Activated CD4-positive, alpha-beta T cell treated with anti-CD3 and anti-CD28 coated beads, Interleukin-2, amount 50 U/mL, for 4 hours (primary cell): ENCODE results near the gene USP5.
"Not testable (repeated sequence)": the region's sequence is repeated elsewhere in the genome, so short reads cannot be mapped to it uniquely, and the experiment has no call there.

Source experiments
- DNase-seq, 2 experiments: peaks; one replicate each; pipeline ENCODE4 v3.0.0-alpha.2; 2020

USP5 gene

GRCh38 chr12:6867413-6868210 lies 15.7 kb downstream of the USP5 start, which contains the start of gene TPI1:
Gene TPI1, plus strand, starts transcription at chr12:6867531. Its CDS starts 36 bp downstream, at chr12:6867567.
- DNase-seq = peak; percentile 71 to 73

GRCh38 chr12:6868211-6869048 lies 16.5 kb downstream of the USP5 start:
- peak in 1 of 2 experiments; percentile 23 for DNase-seq

- peak; percentile 86 to 87 for DNase-seq
These were observed 17.4 kb downstream of the USP5 start for GRCh38 chr12:6869049-6870021.

- DNase-seq = not testable (repeated sequence)
These were observed 18.4 kb downstream of the USP5 start for GRCh38 chr12:6870304-6870703.

DNA sequence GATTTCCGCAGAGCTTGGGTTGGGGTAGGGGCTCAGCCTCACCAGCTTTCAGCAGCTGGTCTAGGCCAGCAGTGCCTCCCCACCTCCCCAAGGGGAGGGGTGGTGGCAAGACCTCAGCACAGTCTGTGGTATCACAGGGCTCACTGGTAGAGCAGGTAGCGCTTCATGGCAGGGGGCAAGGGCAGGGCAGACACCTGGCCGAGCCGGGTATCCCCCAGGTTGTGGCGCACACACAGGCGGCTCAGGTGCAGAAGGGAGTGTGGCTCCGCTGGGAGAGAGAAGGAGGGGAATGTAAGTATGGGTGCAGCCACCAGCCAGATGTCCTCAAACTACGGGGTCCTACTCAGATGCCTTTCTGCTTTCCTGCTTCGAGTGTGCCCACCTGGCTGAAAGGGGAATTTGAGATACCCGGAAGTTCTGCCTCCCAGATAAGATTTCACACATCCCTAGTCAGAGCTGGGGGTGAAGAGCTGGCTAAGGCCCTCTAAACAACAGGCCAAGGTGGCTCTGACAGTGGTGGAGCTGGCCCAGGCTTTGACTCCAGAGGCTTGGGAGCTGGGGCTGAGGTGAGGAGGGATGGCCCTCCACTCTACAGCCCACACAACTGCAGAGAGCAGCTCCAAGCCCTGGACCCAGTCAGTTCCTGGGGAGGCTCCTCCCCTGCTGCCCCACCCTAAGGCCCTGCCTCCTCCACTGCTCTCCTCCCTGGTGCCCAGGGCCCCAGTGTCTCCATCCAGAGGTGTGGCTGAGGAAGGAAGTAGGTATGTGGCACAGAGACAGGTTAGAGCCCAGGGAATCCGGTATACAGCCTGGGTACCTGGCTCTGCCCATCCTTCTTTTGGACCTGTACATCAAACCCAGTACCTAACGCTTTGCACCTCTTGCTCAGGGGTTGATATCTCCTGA lies 19.4 kb downstream of the USP5 start:
- no peak for DNase-seq

DNA sequence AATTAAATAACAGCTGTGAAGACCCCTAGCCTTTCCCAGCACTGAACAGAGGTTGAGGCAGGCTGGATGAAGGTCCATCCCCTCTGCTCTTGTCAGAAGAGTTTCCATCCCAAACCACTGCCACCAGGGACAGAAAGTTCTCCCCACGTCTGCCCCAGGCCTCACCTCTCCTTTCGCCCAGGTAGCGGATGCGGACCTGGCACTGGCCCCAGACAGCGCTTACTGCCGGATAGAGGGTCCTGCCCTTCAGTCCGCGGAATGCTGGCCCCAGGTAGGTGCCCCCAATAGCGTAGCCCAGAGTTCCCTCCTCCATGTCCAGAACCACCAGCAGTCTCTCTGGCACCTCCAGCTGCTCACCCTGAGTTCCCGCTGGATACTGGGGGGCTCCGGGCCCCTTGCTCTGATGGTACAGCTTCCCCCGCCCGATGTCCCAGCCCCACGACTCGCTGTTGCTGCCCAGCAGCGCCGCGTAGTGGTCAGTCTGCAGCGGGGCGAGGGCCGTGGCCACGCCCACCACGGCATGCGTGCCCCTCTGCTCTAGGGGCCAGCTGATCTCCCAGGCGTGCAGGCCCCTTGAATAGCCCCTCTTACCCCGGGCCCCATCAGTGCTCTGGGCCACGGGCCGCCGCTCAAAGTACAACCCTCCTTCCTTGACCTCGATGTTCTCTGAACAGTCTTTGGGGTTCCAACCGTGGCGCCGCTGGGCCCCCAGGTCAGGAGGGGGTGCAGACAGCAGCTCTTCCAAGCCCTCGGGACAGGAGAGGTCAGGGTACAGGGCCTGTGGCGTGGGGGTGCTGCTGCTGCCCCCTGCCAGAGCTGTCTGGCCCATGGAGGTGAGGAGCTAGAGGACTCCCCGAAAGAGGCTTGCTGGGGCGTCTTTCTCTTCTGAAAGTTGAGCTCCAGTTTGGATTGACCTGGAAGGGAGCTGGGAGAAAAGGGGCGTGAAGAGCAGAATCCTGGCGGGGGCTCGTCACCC lies 20.4 kb downstream of the USP5 start:
- DNase-seq = peak; percentile 74 to 78

DNA sequence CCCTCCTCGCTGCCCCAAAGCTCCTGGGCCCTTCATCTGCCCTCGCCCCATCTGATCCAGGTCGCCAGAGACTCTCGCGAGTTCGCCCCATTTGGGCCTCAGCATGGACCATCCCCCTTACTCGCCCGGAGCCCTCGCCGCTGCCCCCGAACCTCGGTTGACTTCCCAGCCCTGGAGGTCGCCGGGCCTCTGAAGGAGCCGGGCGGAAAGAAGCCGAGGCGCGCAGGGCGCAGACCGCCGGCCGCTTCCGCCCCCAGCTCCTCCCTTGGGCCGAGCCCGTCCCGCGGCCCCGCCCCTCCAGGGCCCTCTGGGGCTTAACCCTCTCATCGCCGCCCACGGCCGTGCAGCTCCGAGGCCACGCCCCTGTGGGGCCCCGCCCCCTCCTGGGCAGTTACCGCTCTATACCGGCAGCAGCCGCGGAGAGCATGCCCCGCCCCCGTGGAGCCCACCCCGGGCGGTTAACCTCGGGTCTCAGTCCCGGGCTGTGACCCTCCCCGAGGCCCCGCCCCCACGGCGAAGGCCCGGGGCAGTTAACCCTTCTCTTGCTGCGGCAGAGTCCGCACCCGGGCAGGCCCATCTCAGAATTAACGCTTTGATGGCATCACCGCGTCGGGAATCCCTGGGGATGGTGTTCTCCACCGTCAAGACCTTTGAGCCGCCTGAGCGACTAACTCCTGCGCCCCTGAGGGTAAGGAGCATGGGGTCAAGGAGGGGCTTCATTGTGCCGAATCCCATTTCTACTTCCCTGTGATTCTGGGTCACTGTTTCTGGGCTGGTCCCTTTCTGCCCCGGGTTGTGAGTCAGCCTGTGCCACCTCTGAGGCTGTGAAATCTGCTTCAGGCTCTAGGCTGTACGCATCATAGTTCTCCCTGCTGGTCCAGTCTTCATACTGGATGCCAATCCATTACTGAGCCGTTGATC lies 21.4 kb downstream of the USP5 start, which contains the start of gene SPSB2:
Gene SPSB2, minus strand, starts transcription at position 210 of the 921 bp plus-strand sequence. CDS start 402 bp downstream, outside the sequence.
- peak; percentile 98 for DNase-seq

DNA sequence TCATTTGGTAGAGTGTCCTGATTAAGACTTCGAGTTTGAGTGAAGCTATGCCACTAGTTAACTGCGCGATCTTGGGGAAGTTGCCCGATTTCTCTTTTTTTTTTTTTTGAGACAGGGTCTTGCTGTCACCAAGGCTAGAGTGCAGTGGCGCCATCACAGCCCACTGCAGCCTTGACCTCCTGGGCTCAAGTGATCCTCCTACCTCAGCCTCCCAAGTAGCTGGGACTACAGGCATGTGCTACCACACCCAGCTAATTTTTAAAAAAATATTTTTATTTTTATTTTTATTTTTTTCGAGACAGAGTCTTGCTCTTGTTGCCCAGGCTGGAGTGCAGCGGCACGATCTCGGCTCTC lies 22.0 kb downstream of the USP5 start:
- DNase-seq = not testable (repeated sequence)

GRCh38 chr12:6879824-6880223 lies 27.9 kb downstream of the USP5 start:
- not testable (repeated sequence) for DNase-seq

DNA sequence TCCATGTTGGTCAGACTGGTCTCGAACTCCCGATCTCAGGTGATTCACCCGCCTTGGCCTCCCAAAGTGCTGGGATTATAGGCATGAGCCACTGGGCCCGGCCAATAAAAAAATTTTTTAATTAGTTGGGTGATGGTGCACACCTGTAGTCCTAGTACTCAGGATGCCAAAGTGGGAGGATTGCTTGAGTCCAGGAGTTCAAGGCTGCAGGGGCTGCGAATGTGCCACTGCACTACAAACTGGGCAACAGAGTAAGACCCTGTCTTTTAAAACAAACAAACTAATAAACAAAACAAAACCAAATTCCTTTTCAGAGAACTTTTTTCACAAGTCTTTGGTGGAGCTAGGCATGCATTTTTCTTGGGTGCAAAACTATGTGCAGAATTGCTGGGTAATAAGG lies 31.3 kb downstream of the USP5 start:
- DNase-seq = no peak

DNA sequence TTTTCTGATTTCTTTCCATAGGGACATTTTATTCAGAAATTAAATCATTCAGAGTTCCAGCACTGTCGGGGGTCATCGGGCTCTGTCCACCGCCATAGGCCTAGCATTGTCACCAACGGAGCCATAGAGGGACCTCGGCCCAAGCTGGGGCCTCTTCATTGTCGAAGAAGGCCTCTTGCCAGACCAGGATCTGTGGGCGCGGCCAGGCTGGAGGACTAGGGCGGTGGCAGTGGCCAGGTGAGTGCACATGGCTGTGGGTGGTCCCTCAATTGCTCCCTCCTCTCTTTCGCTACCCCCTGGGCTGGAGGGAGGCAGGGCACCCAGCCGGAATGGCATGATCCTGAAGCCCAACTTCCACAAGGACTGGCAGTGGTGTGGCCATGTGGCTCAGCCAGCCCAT lies 31.7 kb downstream of the USP5 start:
- DNase-seq = no peak

- DNase-seq = no peak
These were observed 32.6 kb downstream of the USP5 start for GRCh38 chr12:6884539-6884938.

DNA sequence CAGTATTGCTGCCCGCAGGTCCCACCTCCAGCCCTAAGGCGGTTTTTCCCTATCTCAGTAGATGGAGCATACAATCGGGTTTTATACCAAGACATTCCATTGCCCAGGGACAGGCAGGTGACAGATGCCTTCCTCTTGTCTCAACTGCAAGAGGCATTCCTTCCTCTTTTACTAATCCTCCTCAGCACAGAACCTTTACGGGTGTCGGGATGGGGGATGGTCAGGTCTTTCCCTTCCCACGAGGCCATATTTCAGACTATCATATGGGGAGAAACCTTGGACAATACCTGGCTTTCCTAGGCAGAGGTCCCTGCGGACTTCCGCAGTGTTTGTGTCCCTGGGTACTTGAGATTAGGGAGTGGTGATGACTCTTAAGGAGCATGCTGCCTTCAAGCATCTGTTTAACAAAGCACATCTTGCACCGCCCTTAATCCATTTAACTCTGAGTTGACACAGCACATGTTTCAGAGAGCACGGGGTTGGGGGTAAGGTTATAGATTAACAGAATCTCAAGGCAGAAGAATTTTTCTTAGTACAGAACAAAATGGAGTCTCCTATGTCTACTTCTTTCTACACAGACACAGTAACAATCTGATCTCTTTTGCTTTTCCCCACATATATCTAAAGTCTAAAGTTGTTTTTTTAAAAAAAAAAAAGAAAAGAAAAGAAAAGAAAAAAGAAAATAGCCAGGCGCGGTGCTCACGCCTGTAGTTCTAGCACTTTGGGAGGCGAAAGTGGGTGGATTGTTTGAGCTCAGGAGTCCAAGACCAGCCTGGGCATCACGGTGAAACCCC lies 34.5 kb downstream of the USP5 start:
- DNase-seq = not testable (repeated sequence)

GRCh38 chr12:6887460-6887859 lies 35.5 kb downstream of the USP5 start:
- DNase-seq = no peak

DNA sequence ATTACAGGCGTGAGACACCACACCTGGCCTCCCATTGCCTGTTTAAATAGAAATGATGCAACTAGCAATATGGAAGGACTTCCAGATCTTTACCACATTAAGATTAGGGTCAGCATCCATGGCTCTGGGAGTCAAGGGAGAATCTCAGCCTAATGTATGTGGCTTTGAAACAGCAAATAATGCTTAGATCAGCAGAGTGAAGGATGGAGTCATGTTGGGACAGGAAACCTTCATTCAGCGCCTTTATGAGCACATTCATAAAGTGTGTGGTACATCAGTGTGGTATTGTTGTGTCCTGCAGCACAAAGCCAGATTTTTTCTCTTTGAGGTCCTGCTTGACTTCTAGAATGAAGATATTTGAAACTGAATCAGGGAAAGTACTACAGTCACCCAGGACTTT lies 36.4 kb downstream of the USP5 start:
- DNase-seq = no peak

DNA sequence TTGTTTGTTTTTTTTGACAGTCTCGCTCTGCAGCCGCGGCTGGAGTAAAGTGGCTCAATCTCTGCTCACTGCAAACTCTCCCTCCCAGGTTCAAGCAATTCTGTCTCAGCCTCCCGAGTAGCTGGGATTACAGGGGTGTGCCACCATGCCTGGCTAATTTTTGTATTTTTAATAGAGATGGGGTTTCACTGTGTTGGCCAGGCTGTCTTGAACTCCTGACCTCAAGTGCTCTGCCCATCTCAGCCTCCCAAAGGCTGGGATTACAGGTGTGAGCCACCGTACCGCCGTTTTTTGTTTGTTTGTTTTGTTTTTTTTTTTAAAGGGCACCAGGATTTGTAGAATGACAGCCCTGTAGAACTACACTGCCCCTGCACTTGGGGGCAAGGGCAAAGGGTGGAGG lies 36.8 kb downstream of the USP5 start:
- DNase-seq = not testable (repeated sequence)

DNA sequence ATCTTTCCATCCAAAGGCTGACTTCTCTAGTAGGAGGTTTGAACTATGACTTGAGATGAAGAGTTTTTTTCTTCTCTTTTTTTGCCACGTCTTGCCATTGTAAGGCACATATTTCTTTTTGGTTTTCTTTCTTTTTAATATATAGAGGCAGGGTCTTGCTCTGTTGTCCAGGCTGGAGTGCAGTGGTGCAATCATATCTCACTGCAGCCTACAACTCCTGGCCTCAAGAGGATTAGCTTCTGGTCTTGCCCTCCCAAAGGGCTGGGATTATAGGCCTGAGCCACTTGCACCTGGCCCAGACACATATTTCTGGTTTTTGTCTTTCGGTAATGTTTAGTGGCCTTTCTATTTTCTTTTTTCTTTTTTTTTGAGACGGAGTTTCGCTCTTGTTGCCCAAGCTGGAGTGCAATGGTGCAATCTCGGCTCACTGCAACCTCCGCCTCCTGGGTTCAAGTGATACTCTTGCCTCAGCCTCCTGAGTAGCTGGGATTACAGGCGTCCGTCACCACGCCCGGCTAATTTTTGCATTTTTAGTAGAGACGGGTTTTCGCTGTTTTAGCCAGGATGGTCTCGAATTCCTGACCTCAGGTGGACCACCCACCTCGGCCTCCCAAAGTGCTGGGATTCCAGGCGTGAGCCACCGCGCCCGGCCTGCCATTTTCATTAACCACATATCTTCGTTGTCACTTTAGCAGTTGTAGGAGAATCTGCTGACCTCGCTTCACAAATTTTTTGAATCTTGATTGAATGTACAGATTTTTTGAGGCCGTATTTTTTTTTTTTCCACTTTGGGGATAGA lies 38.0 kb downstream of the USP5 start:
- DNase-seq = not testable (repeated sequence)
